Activated T-cell treated with anti-CD3 and anti-CD28 coated beads, Interleukin-2, amount 50 U/mL, for 48 hours (primary cell): ENCODE results near the gene EXOC4.

Experiments used
- DNase-seq, 2 experiments: peaks; one replicate each; pipeline ENCODE4 v3.0.0-alpha.2; 2020

Gene EXOC4

DNA sequence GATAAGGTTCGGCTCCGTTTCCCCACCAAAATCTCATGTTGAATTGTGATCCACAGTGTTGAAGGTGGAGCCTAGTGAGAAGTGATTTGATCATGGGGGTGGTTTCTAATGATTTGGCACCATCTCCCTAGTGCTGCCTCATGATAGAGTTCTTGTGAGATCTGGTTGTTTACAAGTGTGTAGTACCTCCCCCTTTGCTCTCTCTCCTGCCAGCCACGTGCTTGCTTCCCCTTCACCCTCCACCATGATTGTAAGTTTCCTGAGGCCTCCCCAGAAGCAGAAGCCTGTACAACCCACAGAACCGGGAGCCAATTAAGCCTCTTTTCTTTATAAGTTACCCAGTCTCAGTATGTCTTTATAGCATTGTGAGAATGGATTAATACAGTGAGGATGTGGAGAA, 862.1 kb downstream of the EXOC4 start:
- no peak for DNase-seq
